ENCODE measurements around the gene F13A1. TPM values are rescaled to one million over a fixed set of nuclear protein-coding genes. Genes with fewer than 3 reads are reported as not detected.

Gene F13A1
- total RNA-seq, 4 donors from 2014 or later = 9.7 to 32.7 (median 17.2) TPM

DNA sequence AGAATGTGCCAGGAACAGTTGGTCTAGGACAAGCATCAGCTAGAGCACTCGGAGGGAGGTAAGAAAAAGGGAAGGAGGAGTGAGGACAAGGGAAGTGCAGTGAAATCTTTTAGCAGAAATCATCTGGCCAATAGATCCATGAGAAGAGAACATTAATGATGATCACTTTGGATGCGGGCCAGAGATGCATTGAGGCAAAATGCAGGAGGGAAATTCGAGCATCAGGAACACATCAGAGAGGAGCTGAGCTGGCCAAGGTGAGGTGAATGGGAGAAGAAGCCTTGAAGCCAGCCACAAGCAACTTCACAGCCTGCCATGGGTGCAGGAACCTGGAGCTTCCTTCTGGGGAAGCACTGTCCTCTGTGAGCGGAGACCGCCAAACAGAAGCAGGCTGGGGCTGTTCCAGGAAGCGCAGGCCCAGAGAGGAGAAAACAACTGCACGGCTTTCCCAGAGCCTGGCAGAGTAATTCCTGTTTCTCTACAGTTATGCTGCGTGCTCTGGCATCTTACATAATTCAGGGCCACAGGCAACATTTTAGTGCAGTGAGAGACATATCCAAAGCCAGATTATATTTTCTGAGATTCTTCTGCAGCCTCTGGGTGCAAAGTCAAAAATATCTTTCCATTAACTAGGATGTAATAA is 143.8 kb downstream of the F13A1 start:
- Histone ChIP-seq H3K4me3 (no peak overlapping the region), H3K9me3 (no peaks in the 10 kb centered on the region), H3K27ac (no peak overlapping the region), H3K27me3 (no peaks in the 10 kb centered on the region), H3K4me1 (no peaks in the 10 kb centered on the region), H3K36me3 (no peaks in the 10 kb centered on the region)
- WGBS = 51% methylated on average over 8 of the region's 8 CpGs
- no peak for DNase-seq (ENCODE audit: low spot score in 2 of 2)
- TF ChIP-seq EP300 (IDR thresholded peaks at IDR 0.05) (no peak), POLR2A (IDR thresholded peaks at IDR 0.05) (no peak), POLR2AphosphoS5 (IDR thresholded peaks at IDR 0.05) (no peak)
- TF ChIP-seq, protein P1, sequence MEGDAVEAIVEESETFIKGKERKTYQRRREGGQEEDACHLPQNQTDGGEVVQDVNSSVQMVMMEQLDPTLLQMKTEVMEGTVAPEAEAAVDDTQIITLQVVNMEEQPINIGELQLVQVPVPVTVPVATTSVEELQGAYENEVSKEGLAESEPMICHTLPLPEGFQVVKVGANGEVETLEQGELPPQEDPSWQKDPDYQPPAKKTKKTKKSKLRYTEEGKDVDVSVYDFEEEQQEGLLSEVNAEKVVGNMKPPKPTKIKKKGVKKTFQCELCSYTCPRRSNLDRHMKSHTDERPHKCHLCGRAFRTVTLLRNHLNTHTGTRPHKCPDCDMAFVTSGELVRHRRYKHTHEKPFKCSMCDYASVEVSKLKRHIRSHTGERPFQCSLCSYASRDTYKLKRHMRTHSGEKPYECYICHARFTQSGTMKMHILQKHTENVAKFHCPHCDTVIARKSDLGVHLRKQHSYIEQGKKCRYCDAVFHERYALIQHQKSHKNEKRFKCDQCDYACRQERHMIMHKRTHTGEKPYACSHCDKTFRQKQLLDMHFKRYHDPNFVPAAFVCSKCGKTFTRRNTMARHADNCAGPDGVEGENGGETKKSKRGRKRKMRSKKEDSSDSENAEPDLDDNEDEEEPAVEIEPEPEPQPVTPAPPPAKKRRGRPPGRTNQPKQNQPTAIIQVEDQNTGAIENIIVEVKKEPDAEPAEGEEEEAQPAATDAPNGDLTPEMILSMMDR (IDR thresholded peaks at IDR 0.05) = no peak

DNA sequence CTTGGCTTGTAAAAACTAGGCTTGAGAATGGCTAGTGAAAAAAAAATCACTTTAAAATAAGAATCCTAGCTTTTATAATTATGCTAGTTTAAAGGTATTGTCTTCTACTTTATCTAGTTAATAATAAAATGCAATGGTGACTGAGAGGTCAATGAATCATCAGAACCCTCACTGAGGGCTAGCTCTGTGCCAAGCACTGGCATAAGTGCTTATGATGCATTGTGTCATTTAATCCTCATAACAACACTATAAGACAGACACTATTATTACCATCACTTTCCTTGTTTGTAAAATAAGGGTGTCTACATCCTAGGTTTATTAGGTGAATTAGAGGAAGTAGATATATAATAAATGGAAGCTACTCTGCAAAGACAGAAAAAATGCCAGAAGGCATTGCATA is 144.3 kb downstream of the F13A1 start:
- H3K36me3 ChIP-seq = no peaks in the 10 kb centered on the region
- TF ChIP-seq POLR2AphosphoS5 (IDR thresholded peaks at IDR 0.05) (no peak), EP300 (IDR thresholded peaks at IDR 0.05) (no peak)
- no peaks in the 10 kb centered on the region for H3K9me3 ChIP-seq
- no peak overlapping the region for H3K4me3 ChIP-seq
- no peak for DNase-seq (ENCODE audit: low spot score in 2 of 2)
- no peaks in the 10 kb centered on the region for H3K27me3 ChIP-seq
- H3K4me1 ChIP-seq = no peaks in the 10 kb centered on the region
- H3K27ac ChIP-seq = no peak overlapping the region

DNA sequence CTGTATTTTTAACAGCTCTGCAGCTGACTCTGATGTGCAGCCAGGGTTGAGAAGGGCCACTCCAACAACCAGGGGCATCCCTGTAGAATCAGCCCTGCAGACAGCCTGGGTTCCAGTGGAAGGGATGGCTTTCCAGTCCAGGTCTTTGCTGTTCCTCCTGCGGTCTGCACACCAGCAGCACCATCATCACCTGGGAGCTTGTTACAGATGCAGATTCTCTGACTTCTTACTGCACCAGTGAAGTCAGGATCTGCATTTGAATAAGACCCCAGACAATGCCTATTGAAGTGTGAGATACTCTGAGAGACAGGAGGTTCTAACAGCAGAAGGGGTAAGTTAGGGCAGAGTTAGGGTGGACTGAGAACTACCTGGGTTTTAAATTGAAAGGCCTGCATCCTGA is 151.3 kb downstream of the F13A1 start:
- TF ChIP-seq EP300 (IDR thresholded peaks at IDR 0.05) (no peak), POLR2AphosphoS5 (IDR thresholded peaks at IDR 0.05) (no peak), POLR2A (IDR thresholded peaks at IDR 0.05) (no peak)
- TF ChIP-seq, protein P1 (IDR thresholded peaks at IDR 0.05) = no peak
- WGBS = 86% methylated on average over 1 of the region's 1 CpG
- no peak for DNase-seq (ENCODE audit: low spot score in 2 of 2)
- Histone ChIP-seq H3K27me3 (no peaks in the 10 kb centered on the region), H3K4me3 (no peak overlapping the region), H3K9me3 (no peaks in the 10 kb centered on the region), H3K4me1 (no peaks in the 10 kb centered on the region), H3K27ac (no peak overlapping the region), H3K36me3 (no peaks in the 10 kb centered on the region)

DNA sequence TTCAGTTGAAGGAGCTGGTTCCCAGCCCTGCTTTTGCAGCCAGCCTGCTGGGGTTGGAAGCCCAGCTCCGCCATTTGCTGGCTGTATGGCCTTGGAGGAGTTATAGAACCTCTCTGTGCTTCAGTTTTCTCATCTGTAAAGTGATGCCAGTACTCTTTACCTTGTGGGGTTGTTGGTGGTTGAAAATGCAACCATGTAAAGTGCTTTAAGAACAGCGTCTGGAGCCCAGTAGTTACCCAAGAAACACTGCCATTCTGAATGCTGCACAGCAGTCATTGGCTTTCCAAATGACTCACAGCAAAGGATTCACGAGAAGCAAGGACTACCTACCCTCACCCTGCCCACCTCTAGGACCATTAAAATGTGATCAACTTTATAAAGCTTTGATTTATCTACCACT is 154.4 kb downstream of the F13A1 start:
- Histone ChIP-seq H3K36me3 (no peaks in the 10 kb centered on the region), H3K27me3 (no peaks in the 10 kb centered on the region), H3K9me3 (no peaks in the 10 kb centered on the region), H3K4me1 (no peaks in the 10 kb centered on the region), H3K4me3 (no peak overlapping the region), H3K27ac (no peak overlapping the region)
- WGBS = 87% methylated on average over 3 of the region's 3 CpGs
- DNase-seq (ENCODE audit: low spot score in 2 of 2) = no peak
- TF ChIP-seq, protein P1 (IDR thresholded peaks at IDR 0.05) = no peak
- TF ChIP-seq EP300 (IDR thresholded peaks at IDR 0.05) = no peak
- no peak for TF ChIP-seq POLR2AphosphoS5 (IDR thresholded peaks at IDR 0.05)
- no peak for TF ChIP-seq POLR2A (IDR thresholded peaks at IDR 0.05)

DNA sequence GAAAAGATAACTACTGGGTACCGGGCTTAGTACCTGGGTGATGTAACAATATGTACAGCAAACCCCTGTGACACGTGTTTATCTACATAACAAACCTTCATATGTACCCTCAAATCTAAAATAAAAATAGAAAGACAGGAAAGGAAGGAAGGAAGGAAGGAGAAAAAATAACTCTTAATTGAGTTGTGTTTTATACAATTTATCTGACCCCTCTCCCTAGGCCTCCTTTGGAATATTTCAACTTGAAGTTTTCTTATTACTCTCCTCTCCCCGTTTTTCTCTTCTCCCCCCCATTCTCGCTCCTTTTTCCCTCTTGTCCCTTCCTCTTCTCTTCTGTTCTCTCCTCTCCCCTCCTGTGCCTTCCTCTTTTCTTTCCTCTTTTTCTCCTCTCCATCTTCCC is 156.1 kb downstream of the F13A1 start:
- Histone ChIP-seq H3K27me3 (no peaks in the 10 kb centered on the region), H3K27ac (no peak overlapping the region), H3K4me1 (no peaks in the 10 kb centered on the region), H3K9me3 (no peaks in the 10 kb centered on the region), H3K36me3 (no peaks in the 10 kb centered on the region), H3K4me3 (no peak overlapping the region)
- no peak for TF ChIP-seq POLR2AphosphoS5 (IDR thresholded peaks at IDR 0.05)
- TF ChIP-seq, protein P1 (IDR thresholded peaks at IDR 0.05) = no peak
- no peak for TF ChIP-seq EP300 (IDR thresholded peaks at IDR 0.05)
- no peak for TF ChIP-seq POLR2A (IDR thresholded peaks at IDR 0.05)
- 88% methylated on average over 4 of the region's 4 CpGs for WGBS
- DNase-seq (ENCODE audit: low spot score in 2 of 2) = no peak

DNA sequence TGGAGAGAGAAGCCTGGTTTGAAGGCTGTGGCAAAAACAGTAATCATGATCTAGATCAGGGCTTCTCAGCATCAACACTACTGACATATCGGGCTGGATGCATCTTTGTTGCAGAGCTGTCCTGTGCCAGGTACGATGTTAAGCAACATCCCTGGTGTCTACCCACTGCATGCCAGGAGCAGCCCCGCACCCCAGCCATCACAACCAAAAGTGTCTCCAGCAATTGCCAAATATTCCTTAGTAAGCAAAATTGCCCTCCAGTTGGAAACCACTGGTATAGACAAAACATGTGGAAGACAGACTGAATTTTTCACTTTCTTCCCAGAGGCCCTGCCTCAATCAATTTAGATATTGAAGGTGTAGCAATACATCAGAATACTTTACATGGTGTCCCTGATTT is 166.1 kb downstream of the F13A1 start:
- no peaks in the 10 kb centered on the region for H3K4me1 ChIP-seq
- H3K27ac ChIP-seq = no peak overlapping the region
- H3K9me3 ChIP-seq = no peaks in the 10 kb centered on the region
- WGBS = 100% methylated on average over 3 of the region's 3 CpGs
- no peak overlapping the region for H3K4me3 ChIP-seq
- H3K27me3 ChIP-seq = no peaks in the 10 kb centered on the region
- DNase-seq (ENCODE audit: low spot score in 2 of 2) = no peak
- no peaks in the 10 kb centered on the region for H3K36me3 ChIP-seq
- TF ChIP-seq POLR2A (IDR thresholded peaks at IDR 0.05) (no peak), EP300 (IDR thresholded peaks at IDR 0.05) (no peak), POLR2AphosphoS5 (IDR thresholded peaks at IDR 0.05) (no peak)

Measured in suprapubic skin (tissue), 4 donors.